H9 (cell line): ENCODE results near the gene SLC25A24. TPM values are rescaled to one million over a fixed set of nuclear protein-coding genes. Genes with fewer than 3 reads are reported as not detected.

Experiments used
- DNase-seq: peaks from one replicate; pipeline ENCODE4 v3.0.0-alpha.2; 2017
- H2AFZ ChIP-seq: one replicate; pipeline ENCODE4 v1.6.1; 2013; ENCODE audit warnings: mild to moderate bottlenecking, low read length, control low read depth, moderate library complexity
- H2AK5ac ChIP-seq: 2 replicates; pipeline ENCODE4 v1.6.1; 2013; ENCODE audit warnings: low read length, control low read depth, mixed read lengths; ENCODE audit not compliant: insufficient read length
- H2BK120ac ChIP-seq: one replicate; pipeline ENCODE4 v1.6.1; 2013; ENCODE audit warnings: low read depth, mild to moderate bottlenecking, low read length, control low read depth, inconsistent platforms; ENCODE audit not compliant: poor library complexity, severe bottlenecking
- H2BK12ac ChIP-seq: 2 replicates; pipeline ENCODE4 v1.6.1; 2013; ENCODE audit warnings: low read length, control low read depth, mixed read lengths, low read depth; ENCODE audit not compliant: insufficient read length
- H2BK15ac ChIP-seq: 2 replicates; pipeline ENCODE4 v1.6.1; 2013; ENCODE audit warnings: low read depth, low read length, control low read depth
- H2BK20ac ChIP-seq: one replicate; pipeline ENCODE4 v1.6.1; 2013; ENCODE audit warnings: low read depth, mild to moderate bottlenecking, low read length, control low read depth, inconsistent platforms; ENCODE audit not compliant: poor library complexity, severe bottlenecking
- H2BK5ac ChIP-seq: 2 replicates; pipeline ENCODE4 v1.6.1; 2013; ENCODE audit warnings: low read length, control low read depth, mixed read lengths; ENCODE audit not compliant: insufficient read length
- H3K14ac ChIP-seq: 2 replicates; pipeline ENCODE4 v1.6.1; 2013; ENCODE audit warnings: low read length, control low read depth; ENCODE audit not compliant: insufficient read depth
- H3K18ac ChIP-seq: 2 replicates; pipeline ENCODE4 v1.6.1; 2013; ENCODE audit warnings: low read depth, mild to moderate bottlenecking, mixed read lengths, low read length, control low read depth; ENCODE audit not compliant: insufficient read length
- H3K23ac ChIP-seq: 2 replicates; pipeline ENCODE4 v1.6.1; 2013; ENCODE audit warnings: low read length, control low read depth, mixed read lengths, low read depth; ENCODE audit not compliant: insufficient read length
- H3K23me2 ChIP-seq: 2 replicates; pipeline ENCODE4 v1.6.1; 2013; ENCODE audit warnings: low read depth, mild to moderate bottlenecking, mixed read lengths, low read length, control low read depth; ENCODE audit not compliant: insufficient read length, poor library complexity, severe bottlenecking
- H3K27ac ChIP-seq: 2 replicates; pipeline ENCODE4 v1.5.1; 2013; ENCODE audit warnings: low read length, control low read depth, mixed read lengths, low read depth; ENCODE audit not compliant: insufficient read length
- H3K27me3 ChIP-seq: 2 replicates; pipeline ENCODE4 v1.6.1; 2013; ENCODE audit warnings: low read length, control low read depth, inconsistent platforms; ENCODE audit not compliant: insufficient read depth
- H3K4ac ChIP-seq: 2 replicates; pipeline ENCODE4 v1.6.1; 2013; ENCODE audit warnings: low read depth, mild to moderate bottlenecking, control low read depth, inconsistent platforms, low read length, moderate library complexity
- H3K4me1 ChIP-seq: 2 replicates; pipeline ENCODE4 v1.6.1; 2013; ENCODE audit warnings: low read length, control low read depth, inconsistent platforms; ENCODE audit not compliant: insufficient read depth
- H3K4me2 ChIP-seq: 2 replicates; pipeline ENCODE4 v1.6.1; 2013; ENCODE audit warnings: low read length, control low read depth, mixed read lengths; ENCODE audit not compliant: insufficient read length, insufficient read depth
- H3K56ac ChIP-seq: 2 replicates; pipeline ENCODE4 v1.6.1; 2013; ENCODE audit warnings: low read depth, mild to moderate bottlenecking, mixed read lengths, low read length, control low read depth; ENCODE audit not compliant: insufficient read length
- H3K79me1 ChIP-seq: 2 replicates; pipeline ENCODE4 v1.6.1; 2013; ENCODE audit warnings: low read depth, mild to moderate bottlenecking, moderate library complexity, low read length, control low read depth, inconsistent platforms; ENCODE audit not compliant: insufficient read depth, poor library complexity, severe bottlenecking
- H3K79me2 ChIP-seq: 2 replicates; pipeline ENCODE4 v1.6.1; 2013; ENCODE audit warnings: low read length, control low read depth, inconsistent platforms; ENCODE audit not compliant: insufficient read depth
- H3K9ac ChIP-seq: 2 replicates; pipeline ENCODE4 v1.6.1; 2013; ENCODE audit warnings: low read length, control low read depth, mixed read lengths; ENCODE audit not compliant: insufficient read length; ENCODE audit errors: extremely low read depth
- H3K9me3 ChIP-seq: one replicate; pipeline ENCODE4 v1.6.1; 2013; ENCODE audit warnings: low read depth, low read length, inconsistent platforms; ENCODE audit not compliant: control insufficient read depth
- H3T11ph ChIP-seq: one replicate; pipeline ENCODE4 v1.6.1; 2013; ENCODE audit warnings: mild to moderate bottlenecking, low read length, control low read depth, inconsistent platforms
- H4K20me1 ChIP-seq: one replicate; pipeline ENCODE4 v1.6.1; 2013; ENCODE audit not compliant: control insufficient read depth, insufficient read length, insufficient read depth
- H4K5ac ChIP-seq: 2 replicates; pipeline ENCODE4 v1.6.1; 2013; ENCODE audit warnings: low read depth, mild to moderate bottlenecking, mixed read lengths, low read length, control low read depth; ENCODE audit not compliant: insufficient read length
- H4K8ac ChIP-seq: replicated peaks from 2 replicates; pipeline ENCODE4 v1.6.1; 2013; ENCODE audit warnings: low read length, control low read depth, mixed read lengths, low read depth; ENCODE audit not compliant: insufficient read length
- H4K91ac ChIP-seq: 2 replicates; pipeline ENCODE4 v1.6.1; 2013; ENCODE audit warnings: low read depth, mild to moderate bottlenecking, moderate library complexity, mixed read lengths, low read length, control low read depth; ENCODE audit not compliant: insufficient read length
- H3K27ac Mint-ChIP-seq, 3 experiments: 2 replicates in 2 of 3; 3 replicates in 1 of 3; pipeline ENCODE4 v1.8.0; 2020 to 2021; ENCODE audit warnings: mixed read lengths in 3 of 3, mild to moderate bottlenecking in 1 of 3, moderate library complexity in 1 of 3
- H3K27me3 Mint-ChIP-seq: 2 replicates; pipeline ENCODE4 v1.8.0; 2021; ENCODE audit warnings: low read depth, mild to moderate bottlenecking, moderate library complexity, mixed read lengths
- H3K36me3 Mint-ChIP-seq, 3 experiments: 2 replicates in 2 of 3; 3 replicates in 1 of 3; pipeline ENCODE4 v1.8.0; 2020 to 2021; ENCODE audit warnings: low read depth in 3 of 3, mixed read lengths in 3 of 3; ENCODE audit not compliant: insufficient read depth in 1 of 3
- H3K4me1 Mint-ChIP-seq, 2 experiments: 2 replicates each; pipeline ENCODE4 v1.8.0; 2020; ENCODE audit warnings: mixed read lengths in 2 of 2
- H3K4me3 Mint-ChIP-seq, 2 experiments: 2 replicates in 1 of 2; 3 replicates in 1 of 2; pipeline ENCODE4 v1.8.0; 2020 to 2021; ENCODE audit warnings: mild to moderate bottlenecking in 2 of 2, mixed read lengths in 2 of 2, moderate library complexity in 1 of 2
- H3K9me3 Mint-ChIP-seq, 2 experiments: 2 replicates in 1 of 2; 3 replicates in 1 of 2; pipeline ENCODE4 v1.8.0; 2020; ENCODE audit warnings: mild to moderate bottlenecking in 2 of 2, mixed read lengths in 2 of 2, moderate library complexity in 1 of 2
- CTCF ChIP-seq: fragments of 200-600 bp; sonication (generic); conservative IDR thresholded peaks from 3 replicates; pipeline ENCODE4 v1.8.0; 2021; ENCODE audit warnings: antibody characterized with exemption, mild to moderate bottlenecking
- WGBS: extraction: QIAGEN DNeasy Blood & Tissue Kit; methylation state at CpG from one replicate; pipeline ENCODE4 v1.1.7; 2013; ENCODE audit warnings: missing lambda C conversion rate, low lambda C conversion rate, mixed read lengths; ENCODE audit not compliant: insufficient read length; ENCODE audit errors: extremely low coverage; 5-methylcytosine and 5-hydroxymethylcytosine counted together
- total RNA-seq: library from RNA; stranded (reverse); gene quantifications from 2 replicates; pipeline ENCODE4 v1.2.1, GENCODE V29; 2021

Gene SLC25A24
- total RNA-seq, 1 experiment from 2014 or later, result 35.1 TPM

- no peak overlapping the region for H3K56ac ChIP-seq
- H3K23me2 ChIP-seq, result no peaks in the 10 kb centered on the region
- H3K14ac ChIP-seq, result no peak overlapping the region
- no peak overlapping the region for H4K8ac ChIP-seq
- DNase-seq, result no peak
- no peak overlapping the region for H3K27ac ChIP-seq
- H2BK15ac ChIP-seq, result no peak overlapping the region
- no peak overlapping the region for H3K18ac ChIP-seq
- no peak overlapping the region for H3K4ac ChIP-seq
- no peak overlapping the region for H2BK5ac ChIP-seq
- H2BK120ac ChIP-seq, result no peak overlapping the region
- no peak overlapping the region for H3K23ac ChIP-seq
- H2BK12ac ChIP-seq, result no peak overlapping the region
- no peak for TF ChIP-seq CTCF
- H3K9me3 ChIP-seq, result no peaks in the 10 kb centered on the region
- no peak overlapping the region for H3K4me3 Mint-ChIP-seq
- H3T11ph ChIP-seq, result no peak overlapping the region
- H2AK5ac ChIP-seq, result no peak overlapping the region
- H4K5ac ChIP-seq, result no peak overlapping the region
- no peaks in the 10 kb centered on the region for H3K4me1 Mint-ChIP-seq
- WGBS, result no CpG with 5 or more reads among the region's 3 CpGs
- no peaks in the 10 kb centered on the region for H3K79me2 ChIP-seq
- H3K79me1 ChIP-seq, result no peaks in the 10 kb centered on the region
- no peak overlapping the region for H3K27ac Mint-ChIP-seq
- no peaks in the 10 kb centered on the region for H3K27me3 ChIP-seq
- H3K27me3 Mint-ChIP-seq, result no peaks in the 10 kb centered on the region
- H3K36me3 Mint-ChIP-seq, result peaks cover 12 to 70% (median 44%) of the 10 kb centered on the region in 3 experiments
- H3K4me2 ChIP-seq, result no peak overlapping the region
- H3K4me1 ChIP-seq, result no peaks in the 10 kb centered on the region
- H4K20me1 ChIP-seq, result no peaks in the 10 kb centered on the region
- no peak overlapping the region for H2BK20ac ChIP-seq
- no peak overlapping the region for H3K9ac ChIP-seq
- H2AFZ ChIP-seq, result no peak overlapping the region
- H4K91ac ChIP-seq, result no peak overlapping the region
- peaks cover 0 to 7% of the 10 kb centered on the region in 2 experiments; a peak in 4 of 5 replicates for H3K9me3 Mint-ChIP-seq
Measured at GRCh38 chr1:108141621-108142020, 58.5 kb downstream of the SLC25A24 start.
